Dermis blood vessel endothelial cell (primary cell): ENCODE measurements around the gene CRYGB. TPM values are rescaled to one million over a fixed set of nuclear protein-coding genes. Genes with fewer than 3 reads are reported as not detected.

Experiments used
- DNase-seq: peaks from one replicate; pipeline ENCODE4 v3.0.0; 2010
- total RNA-seq: library from RNA; depleted of rRNA; stranded (reverse); fragments of >200 nt; gene quantifications from 2 replicates; pipeline ENCODE4 v1.2.3, GENCODE V29; 2014

CRYGB gene, protein sequence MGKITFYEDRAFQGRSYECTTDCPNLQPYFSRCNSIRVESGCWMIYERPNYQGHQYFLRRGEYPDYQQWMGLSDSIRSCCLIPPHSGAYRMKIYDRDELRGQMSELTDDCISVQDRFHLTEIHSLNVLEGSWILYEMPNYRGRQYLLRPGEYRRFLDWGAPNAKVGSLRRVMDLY
- not detected in 2 replicates for total RNA-seq

DNA sequence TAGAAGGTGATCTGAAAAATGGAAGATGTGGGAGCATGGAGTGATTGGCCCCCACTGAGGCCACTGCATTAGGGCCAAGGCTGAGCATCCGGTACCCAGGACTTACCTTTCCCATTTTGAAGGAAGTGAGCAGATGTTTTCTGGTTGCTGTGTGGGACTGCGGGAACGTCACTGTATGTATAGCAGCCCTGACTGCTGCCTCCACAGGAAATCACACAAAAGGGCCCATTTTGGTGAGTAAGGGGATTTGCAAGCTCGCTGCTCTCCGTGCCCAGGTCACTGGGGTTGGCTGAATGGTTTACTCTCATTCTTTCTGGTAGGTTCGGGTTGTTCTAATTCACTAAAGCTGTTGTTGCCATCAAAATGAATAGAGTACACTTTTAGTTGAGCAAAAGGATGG is at the start of gene CRYGB:
CRYGB (minus strand) TSS at position 153 of the 400 bp plus-strand sequence; CDS start at position 115, 38 bp downstream.
- no peak for DNase-seq

DNA sequence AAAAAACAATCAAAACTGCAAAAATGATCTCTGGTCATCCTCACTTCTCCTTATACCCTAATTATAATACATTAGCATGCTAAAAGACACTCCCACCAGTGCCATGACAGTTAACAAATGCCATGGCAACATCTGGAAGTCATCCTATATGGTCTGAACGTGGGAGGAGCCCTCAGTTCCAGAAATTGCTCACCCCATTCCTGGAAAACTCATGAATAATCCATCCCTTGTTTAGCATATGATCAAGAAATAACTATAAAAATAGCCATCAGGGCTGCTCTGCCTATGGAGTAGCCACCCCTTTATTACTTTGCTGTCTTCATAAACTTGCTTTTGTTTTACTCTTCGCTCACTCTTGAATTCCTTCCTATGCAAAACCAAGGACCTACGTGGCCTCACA is 49.6 kb upstream of the CRYGB start:
- DNase-seq = no peak

DNA sequence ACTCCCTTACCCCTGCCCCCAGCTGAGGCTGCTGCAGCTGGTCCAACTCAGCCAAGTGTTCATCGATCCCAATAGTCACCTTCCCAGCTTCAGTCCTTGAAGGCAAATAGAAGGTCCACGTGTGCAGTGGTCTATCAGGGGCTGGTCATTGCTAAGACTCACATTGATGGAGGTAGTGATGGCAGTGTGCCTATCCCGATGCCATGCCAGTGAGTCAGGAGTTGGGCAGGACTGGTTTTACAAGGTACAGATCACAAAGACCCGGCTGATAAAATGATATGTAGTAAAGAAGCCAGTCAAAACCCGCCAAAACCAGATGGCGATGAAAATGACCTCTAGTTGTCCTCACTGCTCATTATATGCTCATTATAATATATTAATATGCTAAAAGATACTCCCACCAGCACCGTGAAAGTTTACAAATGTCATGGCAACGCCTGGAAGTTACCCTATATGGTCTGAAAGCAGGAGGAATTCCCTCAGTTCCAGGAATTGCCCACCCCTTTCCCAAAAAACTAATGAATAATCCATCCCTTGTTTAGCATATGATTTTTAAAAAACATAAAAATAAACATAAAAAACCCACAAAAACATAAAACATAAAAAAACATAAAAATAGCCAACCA is 46.8 kb upstream of the CRYGB start:
- DNase-seq = no peak

GRCh38 chr2:208189810-208190503 is 44.0 kb upstream of the CRYGB start, which contains the start of gene C2orf80:
TSS of gene C2orf80 (minus strand) at chr2:208190030. CDS start at chr2:208186986, 3,044 bp downstream.
- DNase-seq = no peak

DNA sequence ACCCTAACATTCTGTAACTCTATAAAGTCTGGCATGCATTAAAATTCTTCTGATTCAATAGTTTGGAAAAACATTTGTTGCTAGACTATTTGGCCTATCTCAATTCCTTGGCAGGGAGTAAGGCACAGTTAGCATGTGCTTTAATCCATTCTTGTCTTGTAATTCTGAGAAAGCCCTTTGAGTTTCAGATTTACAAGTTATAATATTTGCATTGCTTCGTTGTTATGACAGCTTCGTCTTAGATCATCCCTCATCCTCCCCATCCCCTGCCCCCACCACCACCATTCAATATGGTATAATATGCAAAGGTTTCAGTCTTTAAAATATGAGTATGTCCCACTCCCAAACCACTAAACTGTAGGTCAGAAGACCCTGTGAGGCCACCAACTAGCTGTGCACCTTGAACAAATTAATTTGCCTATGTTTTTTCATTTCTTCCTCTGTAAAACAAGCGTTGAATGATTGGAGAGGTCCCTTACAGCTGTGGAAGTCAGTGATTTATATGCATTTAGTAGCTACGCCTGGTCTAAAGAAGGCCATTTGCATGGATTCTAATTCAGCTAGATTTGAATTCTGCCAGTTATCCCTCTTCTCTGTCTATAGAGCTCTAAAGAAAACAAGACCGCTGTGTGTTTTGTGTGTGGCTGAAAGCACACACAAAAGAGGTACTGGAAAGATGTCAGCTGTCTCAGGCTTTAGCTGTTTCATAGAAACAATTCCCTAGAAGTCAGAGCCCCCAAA is 43.3 kb upstream of the CRYGB start:
- DNase-seq = no peak

- DNase-seq = no peak
These were observed 40.9 kb upstream of the CRYGB start for GRCh38 chr2:208186893-208187292.

- no peak for DNase-seq
These were observed 40.5 kb upstream of the CRYGB start for GRCh38 chr2:208186465-208186864.

GRCh38 chr2:208183972-208184705 is 38.2 kb upstream of the CRYGB start:
- DNase-seq = no peak

GRCh38 chr2:208183526-208183925 is 37.6 kb upstream of the CRYGB start:
- no peak for DNase-seq

- DNase-seq = no peak
These were observed 36.9 kb upstream of the CRYGB start for GRCh38 chr2:208182835-208183234.

- DNase-seq = no peak
These were observed 33.2 kb upstream of the CRYGB start for GRCh38 chr2:208179028-208179609.

DNA sequence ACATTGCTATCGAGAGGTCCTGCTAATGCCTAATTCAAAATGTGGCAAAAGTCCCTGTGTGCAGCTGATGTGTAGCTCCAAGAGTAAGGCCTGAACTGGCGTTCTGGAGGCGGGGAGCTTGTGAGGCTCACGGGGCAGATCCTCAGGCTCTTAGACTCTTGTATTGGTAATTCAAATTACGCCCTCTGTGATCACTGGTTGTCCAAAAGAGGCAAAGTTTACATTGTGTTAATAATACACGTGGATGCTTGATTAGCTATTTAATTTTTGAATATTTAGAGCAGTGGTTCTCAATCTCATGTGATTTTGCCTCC is 29.8 kb upstream of the CRYGB start:
- DNase-seq = no peak

GRCh38 chr2:208175069-208175839 is 29.3 kb upstream of the CRYGB start:
- peak; percentile 87 for DNase-seq

GRCh38 chr2:208174144-208174543 is 28.2 kb upstream of the CRYGB start:
- DNase-seq = no peak

DNA sequence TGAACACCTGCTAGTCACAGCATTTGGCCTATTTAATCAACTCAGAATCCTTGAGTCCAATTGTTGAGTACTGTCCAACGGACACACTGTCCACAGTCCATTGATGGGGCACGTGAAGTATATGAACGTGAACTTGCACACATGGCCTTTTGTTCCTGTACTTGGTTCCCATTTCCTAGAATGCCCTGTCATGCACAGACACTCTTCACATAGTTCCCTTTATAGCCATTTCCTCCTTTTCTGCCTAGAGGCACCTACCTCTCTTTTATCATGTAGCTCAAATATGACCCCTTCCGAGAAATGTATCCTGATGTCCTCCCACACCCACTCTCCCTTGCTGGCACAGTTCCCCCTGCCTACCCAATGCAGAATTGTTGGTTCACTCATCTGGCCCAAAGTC is 26.2 kb upstream of the CRYGB start:
- DNase-seq = no peak

- no peak for DNase-seq
These were observed 19.2 kb upstream of the CRYGB start for GRCh38 chr2:208164951-208165755.

GRCh38 chr2:208163489-208163888 is 17.5 kb upstream of the CRYGB start, which contains the start of gene CRYGA:
TSS of gene CRYGA (minus strand) at chr2:208163589. CDS start at chr2:208163556, 33 bp downstream.
- no peak for DNase-seq

- no peak for DNase-seq
These were observed 10.5 kb upstream of the CRYGB start for GRCh38 chr2:208156439-208156838.

GRCh38 chr2:208153156-208153555 is 7.2 kb upstream of the CRYGB start:
- no peak for DNase-seq

DNA sequence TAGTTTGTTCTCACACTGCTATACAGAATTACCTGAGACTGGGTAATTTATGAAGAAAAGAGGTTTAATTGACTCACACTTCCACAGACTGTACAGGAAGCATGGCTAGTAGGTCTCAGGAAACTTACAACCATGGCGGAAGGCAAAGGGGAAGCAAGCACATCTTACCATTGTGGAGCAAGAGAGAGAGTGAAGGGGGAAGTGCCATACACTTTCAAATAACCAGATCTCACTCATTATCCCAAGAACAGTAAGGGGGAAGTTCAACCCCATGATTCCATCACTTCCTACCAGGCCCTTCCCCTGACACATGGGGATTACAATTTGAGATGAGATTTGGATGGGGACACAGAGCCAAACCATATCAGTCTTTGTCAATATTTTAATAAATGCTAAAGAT is 5.0 kb upstream of the CRYGB start:
- no peak for DNase-seq

- DNase-seq = no peak
These were observed 4.1 kb upstream of the CRYGB start for GRCh38 chr2:208150094-208150493.
